Renal pelvis (tissue), 4 donors: ENCODE results near the gene BBS1. TPM values are rescaled to one million over a fixed set of nuclear protein-coding genes. Genes with fewer than 3 reads are reported as not detected.
"Not testable (repeated sequence)": the region's sequence is repeated elsewhere in the genome, so short reads cannot be mapped to it uniquely, and the experiment has no call there.

ENCODE experiments used
- DNase-seq: peaks from one replicate; pipeline ENCODE4 v3.0.0-alpha.2; 2013
- polyA plus RNA-seq, 3 donors: library from polyadenylated mRNA; unstranded; fragments of 120-200 nt; gene quantifications; one replicate each; pipeline ENCODE4 v1.2.1, GENCODE V29; 2013; ENCODE audit not compliant: insufficient read length in 3 of 3

Gene BBS1
- polyA plus RNA-seq, 3 donors = 69.6 to 103 (median 93.6) TPM

- DNase-seq = no peak
These were observed 5.1 kb upstream of the BBS1 start for GRCh38 chr11:66505276-66505816.

- DNase-seq = no peak
These were observed 1.3 kb upstream of the BBS1 start for GRCh38 chr11:66509131-66509561.

DNA sequence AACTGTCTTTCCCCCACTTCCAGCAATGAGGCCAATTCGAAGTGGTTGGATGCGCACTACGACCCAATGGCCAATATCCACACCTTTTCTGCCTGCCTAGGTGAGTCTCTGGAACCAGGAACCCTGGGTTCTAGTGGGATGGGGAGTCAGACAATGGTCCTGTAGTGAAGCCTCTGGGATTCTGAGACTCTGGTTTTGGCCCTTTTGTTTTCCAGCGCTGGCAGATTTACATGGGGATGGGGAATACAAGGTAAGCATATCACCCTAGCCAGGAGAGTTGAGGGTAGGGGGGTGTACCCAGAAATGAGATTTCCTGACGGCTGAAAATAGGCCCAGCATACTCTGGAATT lies 530 bp downstream of the BBS1 start:
- no peak for DNase-seq

DNA sequence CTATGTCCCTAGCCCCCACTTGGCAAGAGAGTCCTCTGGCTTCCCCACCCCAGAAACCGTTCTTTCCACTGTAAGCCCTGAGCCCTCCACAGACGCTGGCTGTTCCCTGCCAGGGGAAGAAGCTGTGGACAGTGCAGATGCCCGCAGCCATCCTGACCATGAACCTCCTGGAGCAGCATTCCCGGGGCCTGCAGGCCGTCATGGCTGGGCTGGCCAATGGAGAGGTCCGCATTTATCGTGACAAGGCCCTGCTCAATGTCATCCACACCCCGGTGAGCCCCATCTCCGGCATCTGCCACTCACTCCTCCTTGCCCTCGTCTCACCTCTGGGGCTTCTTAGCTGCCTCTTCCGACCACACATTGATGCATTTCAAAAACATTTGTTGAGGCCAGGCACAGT lies 13.2 kb downstream of the BBS1 start:
- no peak for DNase-seq

DNA sequence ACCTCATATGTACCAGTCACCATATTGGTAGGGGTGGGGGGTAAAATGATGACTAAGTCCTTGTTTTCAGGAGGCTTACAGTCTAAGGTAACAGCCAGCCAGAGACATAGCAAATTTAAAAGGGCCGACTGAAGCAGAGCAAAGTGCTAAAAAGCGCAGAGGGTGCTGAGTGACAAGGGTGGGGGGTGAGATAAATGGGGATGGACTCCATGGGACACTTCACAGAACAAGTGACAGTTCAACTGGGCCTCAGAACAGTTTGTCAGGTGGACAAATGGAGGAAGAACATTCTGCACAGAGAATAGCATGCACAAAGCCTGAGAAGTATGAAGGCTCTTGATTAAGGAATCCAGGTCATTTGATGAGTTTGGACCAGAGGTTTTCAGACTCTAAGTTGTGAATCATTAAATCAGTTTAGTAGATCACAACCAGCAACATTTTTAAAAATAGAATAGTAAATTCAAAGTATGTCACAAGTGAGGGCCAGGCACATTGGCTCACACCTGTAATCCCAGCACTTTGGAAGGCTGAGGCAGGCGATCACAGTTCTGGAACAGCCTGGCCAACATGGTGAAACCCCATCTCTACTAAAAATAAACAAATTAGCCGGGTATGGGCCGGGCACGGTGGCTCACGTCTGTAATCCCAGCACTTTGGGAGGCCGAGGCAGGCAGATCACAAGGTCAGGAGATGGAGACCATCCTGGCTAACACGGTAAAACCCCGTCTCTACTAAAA lies 14.0 kb downstream of the BBS1 start:
- no peak for DNase-seq

GRCh38 chr11:66529069-66529468 lies 18.6 kb downstream of the BBS1 start:
- DNase-seq = no peak

DNA sequence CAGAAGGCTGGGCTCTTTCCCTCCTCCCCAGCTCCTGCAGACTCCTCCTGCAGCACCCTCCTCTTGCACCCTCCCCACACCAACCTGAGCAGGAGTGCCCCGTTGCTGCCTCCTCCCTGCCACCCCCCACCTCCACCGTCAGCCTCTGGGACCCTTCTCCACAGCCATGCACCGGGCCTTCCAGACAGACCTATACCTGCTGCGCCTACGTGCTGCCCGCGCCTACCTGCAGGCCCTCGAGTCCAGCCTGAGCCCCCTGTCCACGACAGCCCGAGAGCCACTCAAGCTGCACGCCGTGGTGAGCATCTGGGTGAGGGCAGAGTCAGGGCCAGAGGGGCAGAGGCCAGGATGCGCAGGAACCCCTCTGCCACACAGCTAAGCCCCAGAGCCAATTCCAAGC lies 19.2 kb downstream of the BBS1 start:
- DNase-seq = no peak

GRCh38 chr11:66530927-66531709 lies 20.7 kb downstream of the BBS1 start:
- no peak for DNase-seq

GRCh38 chr11:66531841-66532240 lies 21.4 kb downstream of the BBS1 start:
- DNase-seq = no peak

DNA sequence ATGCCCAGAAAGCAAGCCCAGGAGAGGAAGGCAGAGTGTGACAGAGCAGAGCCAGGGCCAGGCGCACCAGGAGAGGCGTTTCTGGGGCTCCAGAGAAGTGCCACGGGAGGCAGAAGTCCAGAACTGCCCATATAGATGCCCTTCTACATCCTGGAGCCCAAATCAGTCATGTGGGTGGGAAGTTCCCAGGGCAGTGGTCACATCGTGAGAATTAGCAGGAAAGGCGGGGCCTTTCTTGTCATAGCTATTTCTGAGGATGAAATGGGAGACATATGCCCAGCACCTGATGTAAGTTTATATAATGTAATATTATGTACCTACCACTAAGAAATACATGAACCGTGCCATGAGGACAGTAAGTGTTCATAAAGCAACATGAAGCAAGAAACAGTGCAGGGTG lies 22.3 kb downstream of the BBS1 start:
- DNase-seq = no peak

DNA sequence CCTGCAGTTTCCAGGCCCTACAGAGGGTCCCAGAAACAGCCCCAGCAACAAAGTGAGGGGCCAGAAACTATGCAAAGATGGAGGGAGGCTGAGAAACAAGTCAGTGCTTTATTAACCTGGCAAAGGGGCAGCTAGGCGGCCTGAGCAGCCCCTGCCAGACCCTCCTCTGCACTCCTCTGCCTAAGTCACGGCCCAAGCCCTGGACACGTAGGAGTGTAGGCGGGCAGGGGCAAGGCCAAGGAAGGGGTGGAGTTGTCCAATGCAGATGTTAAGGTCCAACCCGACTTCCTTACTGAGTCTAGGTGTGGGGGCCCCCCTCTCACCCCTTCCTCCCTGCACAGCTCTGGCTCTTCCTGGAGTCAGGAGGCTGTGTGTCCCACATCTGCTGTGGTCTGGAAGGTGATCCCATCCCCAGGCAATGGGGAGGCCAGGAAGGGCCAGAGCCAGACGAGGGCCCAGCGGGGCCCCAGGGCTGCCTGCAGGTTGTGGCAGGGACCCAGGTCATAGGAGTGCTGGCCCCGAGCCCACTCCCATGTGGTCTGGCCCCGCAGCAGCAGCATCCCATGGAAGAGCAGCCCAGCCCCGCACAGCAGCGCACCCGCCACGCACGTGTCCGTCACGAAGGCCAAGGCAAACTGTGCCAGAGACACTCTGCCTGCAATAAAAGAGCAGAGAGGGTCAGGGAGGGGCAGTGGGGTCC lies 28.9 kb downstream of the BBS1 start:
- no peak for DNase-seq

DNA sequence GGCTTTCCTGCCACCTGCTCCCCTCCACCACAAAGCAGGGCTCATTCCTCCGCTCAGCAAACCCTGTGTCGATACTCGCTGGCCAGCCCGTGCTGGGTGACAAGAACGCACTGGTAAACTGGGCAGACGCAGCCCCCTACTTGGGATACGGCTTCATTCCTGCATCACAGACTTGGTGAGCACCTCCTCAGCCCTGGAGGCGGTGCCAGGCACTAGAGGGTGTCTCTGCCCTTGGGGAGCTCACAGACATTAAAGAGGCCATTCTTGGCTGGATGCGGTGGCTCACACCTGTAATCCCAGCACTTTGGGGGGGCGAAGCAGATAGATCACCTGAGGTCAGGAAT lies 29.4 kb downstream of the BBS1 start:
- no peak for DNase-seq

- not testable (repeated sequence) for DNase-seq
These were observed 30.2 kb downstream of the BBS1 start for GRCh38 chr11:66540598-66540997.

- no peak for DNase-seq
These were observed 31.5 kb downstream of the BBS1 start for GRCh38 chr11:66541892-66542291.

GRCh38 chr11:66542362-66542761 lies 31.9 kb downstream of the BBS1 start:
- no peak for DNase-seq

DNA sequence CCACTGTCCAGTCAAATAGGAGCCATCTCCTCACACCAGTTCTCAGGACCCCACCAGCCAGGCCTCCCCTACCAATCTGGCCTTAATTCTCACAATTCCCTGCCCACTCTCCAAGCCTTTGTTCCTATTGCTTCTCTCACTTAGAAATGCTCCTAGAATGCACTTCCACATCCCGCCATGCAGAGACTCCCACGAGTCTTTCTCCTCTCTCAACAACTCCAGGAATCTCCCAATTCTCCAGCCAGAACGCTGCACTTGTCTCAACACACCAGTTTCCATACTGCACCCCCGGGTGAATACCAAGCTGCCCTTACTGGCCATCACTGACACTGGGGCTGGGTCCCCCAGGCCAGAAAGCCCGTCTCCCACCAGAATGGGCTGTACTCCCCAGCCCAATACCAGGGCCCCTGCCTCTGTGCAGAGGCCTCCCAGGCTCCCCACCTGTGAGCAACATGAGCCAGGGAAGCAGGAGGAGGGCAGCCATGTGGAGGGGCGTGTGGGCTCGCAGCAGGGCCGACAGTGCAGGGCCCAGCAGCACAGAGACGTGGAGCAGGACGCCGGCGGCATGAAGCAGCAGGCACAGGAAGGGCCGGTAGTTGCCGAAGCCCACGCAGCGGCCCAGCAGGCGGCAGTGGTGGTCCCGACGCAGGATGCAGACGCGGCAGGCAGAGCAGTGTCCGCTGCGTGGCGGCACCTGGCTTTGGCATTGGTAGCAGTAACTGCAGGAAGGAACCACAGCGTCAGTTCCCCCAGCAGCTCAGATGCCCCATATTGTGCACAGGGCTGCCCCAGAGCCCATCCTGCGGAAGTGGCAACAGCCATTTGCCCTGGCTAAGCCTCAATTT lies 33.0 kb downstream of the BBS1 start:
- DNase-seq = peak; percentile 64

GRCh38 chr11:66544952-66545351 lies 34.5 kb downstream of the BBS1 start:
- DNase-seq = not testable (repeated sequence)

GRCh38 chr11:66545701-66546367 lies 35.4 kb downstream of the BBS1 start, which contains the start of gene ZDHHC24:
Gene ZDHHC24, minus strand, starts transcription at chr11:66546048. Its CDS starts 45 bp downstream, at chr11:66546003.
- peak; percentile 92 for DNase-seq

- no peak for DNase-seq
These were observed 36.0 kb downstream of the BBS1 start, which contains the start of gene ACTN3 for GRCh38 chr11:66546368-66546965. Gene ACTN3, plus strand, starts transcription at chr11:66546903. Its CDS starts 35 bp downstream, at chr11:66546938.

GRCh38 chr11:66546966-66547661 lies 36.7 kb downstream of the BBS1 start:
- no peak for DNase-seq
